Neural progenitor cell (in vitro differentiated cells): Measurements from ENCODE around the gene TCF25. TPM values are rescaled to one million over a fixed set of nuclear protein-coding genes. Genes with fewer than 3 reads are reported as not detected.

Source experiments
- DNase-seq: peaks from one replicate; pipeline ENCODE4 v3.0.0-alpha.2; 2016; ENCODE audit warnings: low spot score
- H2AFZ ChIP-seq: fragments of 200-600 bp; sonication (generic); replicated peaks from 2 replicates; pipeline ENCODE4 v1.6.1; 2016; ENCODE audit warnings: antibody characterized with exemption
- H3F3A ChIP-seq: fragments of 200-600 bp; sonication (generic); 2 replicates; pipeline ENCODE4 v1.6.1; 2016; ENCODE audit warnings: antibody characterized with exemption, low read depth
- H3K27ac ChIP-seq: fragments of 200-600 bp; sonication (generic); 2 replicates; pipeline ENCODE4 v1.5.1; 2016; ENCODE audit warnings: mild to moderate bottlenecking
- H3K27me3 ChIP-seq: fragments of 200-600 bp; sonication (generic); 2 replicates; pipeline ENCODE4 v1.6.1; 2016; ENCODE audit warnings: mild to moderate bottlenecking, moderate library complexity
- H3K36me3 ChIP-seq: fragments of 200-600 bp; sonication (generic); 2 replicates; pipeline ENCODE4 v1.5.1; 2016
- H3K4me1 ChIP-seq: fragments of 200-600 bp; sonication (generic); 2 replicates; pipeline ENCODE4 v1.6.1; 2016; ENCODE audit warnings: mixed run types
- H3K4me2 ChIP-seq: fragments of 200-600 bp; sonication (generic); 2 replicates; pipeline ENCODE4 v1.6.1; 2016
- H3K4me3 ChIP-seq: fragments of 200-600 bp; sonication (generic); 2 replicates; pipeline ENCODE4 v1.5.1; 2016
- H3K79me2 ChIP-seq: fragments of 200-600 bp; sonication (generic); 2 replicates; pipeline ENCODE4 v1.6.1; 2016; ENCODE audit warnings: low read depth
- H3K9ac ChIP-seq: fragments of 200-600 bp; sonication (generic); 2 replicates; pipeline ENCODE4 v1.6.1; 2016
- H3K9me3 ChIP-seq: fragments of 200-600 bp; sonication (generic); 2 replicates; pipeline ENCODE4 v1.5.1; 2016; ENCODE audit warnings: low read depth
- H4K20me1 ChIP-seq: fragments of 200-600 bp; sonication (generic); 2 replicates; pipeline ENCODE4 v1.6.1; 2016; ENCODE audit warnings: low read depth
- H3K27ac Mint-ChIP-seq: 3 replicates; pipeline ENCODE4 v1.8.0; 2021; ENCODE audit warnings: mixed read lengths
- H3K27me3 Mint-ChIP-seq: 2 replicates; pipeline ENCODE4 v1.8.0; 2022; ENCODE audit warnings: low read depth, mild to moderate bottlenecking, inconsistent platforms, moderate library complexity, mixed read lengths; ENCODE audit not compliant: insufficient read depth
- H3K36me3 Mint-ChIP-seq: 3 replicates; pipeline ENCODE4 v1.8.0; 2021; ENCODE audit warnings: mixed read lengths
- H3K4me1 Mint-ChIP-seq: 3 replicates; pipeline ENCODE4 v1.8.0; 2021; ENCODE audit warnings: mixed read lengths
- H3K4me3 Mint-ChIP-seq: 3 replicates; pipeline ENCODE4 v1.8.0; 2021; ENCODE audit warnings: mild to moderate bottlenecking, moderate library complexity, mixed read lengths
- H3K9me3 Mint-ChIP-seq: 3 replicates; pipeline ENCODE4 v1.8.0; 2020; ENCODE audit warnings: mixed read lengths
- EZH2 ChIP-seq: fragments of 200-600 bp; sonication (generic); IDR thresholded peaks from 2 replicates; pipeline ENCODE4 v1.6.1; 2017; ENCODE audit warnings: antibody characterized with exemption, mild to moderate bottlenecking, moderate library complexity
- EZH2phosphoT487 ChIP-seq: fragments of 200-600 bp; sonication (generic); IDR thresholded peaks from 2 replicates; pipeline ENCODE4 v1.6.1; 2017; ENCODE audit warnings: antibody characterized with exemption
- total RNA-seq: library from RNA; depleted of rRNA; stranded (reverse); fragments of >200 nt; gene quantifications from 2 replicates; pipeline ENCODE4 v1.2.3, GENCODE V29; 2015; ENCODE audit warnings: low replicate concordance
- TF ChIP-seq, protein P1 (sequence below): fragments of 200-600 bp; sonication (generic); IDR thresholded peaks from 2 replicates; pipeline ENCODE4 v1.5.1; 2017; ENCODE audit warnings: antibody characterized with exemption, mild to moderate bottlenecking

The TCF25 gene
- total RNA-seq, 1 donor from 2014 or later, result 95.6 TPM

DNA sequence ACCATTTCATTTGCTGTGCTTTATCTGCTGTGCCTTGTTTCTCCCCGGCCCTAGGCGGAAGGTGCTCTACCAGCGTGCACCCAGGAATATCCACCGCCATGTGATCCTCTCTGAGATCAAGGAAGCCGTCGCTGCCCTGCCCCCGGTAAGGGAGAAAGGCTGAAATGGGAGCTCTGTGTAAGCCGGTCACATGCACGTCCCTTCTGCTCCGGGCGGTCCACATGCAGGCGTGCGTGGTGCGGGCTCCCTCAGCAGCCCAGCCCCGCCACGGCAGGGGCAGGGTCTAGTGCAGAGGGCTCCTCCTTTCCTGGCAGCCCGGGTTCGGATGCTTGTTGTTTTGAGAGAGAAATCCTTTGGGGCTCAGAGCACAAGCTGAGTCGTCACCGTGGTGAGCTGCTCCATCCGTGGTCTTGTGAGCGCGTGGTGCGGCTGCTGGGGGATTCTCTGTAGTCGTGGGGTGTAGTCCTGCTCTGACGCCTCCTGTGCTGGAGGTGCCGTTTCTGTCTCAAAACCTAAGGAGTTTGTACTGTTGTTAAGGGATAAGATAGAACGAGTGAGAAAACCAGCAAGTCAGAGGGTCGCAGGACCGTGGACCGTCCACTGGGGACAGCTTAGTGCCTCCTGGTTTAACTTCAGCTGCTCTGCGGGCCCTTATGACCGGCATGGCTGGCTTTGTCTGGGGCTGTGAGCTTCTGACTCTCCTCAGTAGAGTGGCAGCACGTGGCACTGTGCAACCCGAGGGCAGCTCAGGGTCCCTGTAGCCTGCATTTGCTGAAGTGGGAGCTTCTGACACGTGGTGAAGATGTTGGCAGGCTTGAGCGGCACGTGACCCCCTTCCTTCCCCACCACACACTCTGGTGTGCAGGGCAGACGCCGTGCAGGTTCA is 33.0 kb downstream of the TCF25 start:
- no peak for DNase-seq
- peaks cover 8% of the 10 kb centered on the region for H3K9me3 Mint-ChIP-seq
- TF ChIP-seq, protein P1, sequence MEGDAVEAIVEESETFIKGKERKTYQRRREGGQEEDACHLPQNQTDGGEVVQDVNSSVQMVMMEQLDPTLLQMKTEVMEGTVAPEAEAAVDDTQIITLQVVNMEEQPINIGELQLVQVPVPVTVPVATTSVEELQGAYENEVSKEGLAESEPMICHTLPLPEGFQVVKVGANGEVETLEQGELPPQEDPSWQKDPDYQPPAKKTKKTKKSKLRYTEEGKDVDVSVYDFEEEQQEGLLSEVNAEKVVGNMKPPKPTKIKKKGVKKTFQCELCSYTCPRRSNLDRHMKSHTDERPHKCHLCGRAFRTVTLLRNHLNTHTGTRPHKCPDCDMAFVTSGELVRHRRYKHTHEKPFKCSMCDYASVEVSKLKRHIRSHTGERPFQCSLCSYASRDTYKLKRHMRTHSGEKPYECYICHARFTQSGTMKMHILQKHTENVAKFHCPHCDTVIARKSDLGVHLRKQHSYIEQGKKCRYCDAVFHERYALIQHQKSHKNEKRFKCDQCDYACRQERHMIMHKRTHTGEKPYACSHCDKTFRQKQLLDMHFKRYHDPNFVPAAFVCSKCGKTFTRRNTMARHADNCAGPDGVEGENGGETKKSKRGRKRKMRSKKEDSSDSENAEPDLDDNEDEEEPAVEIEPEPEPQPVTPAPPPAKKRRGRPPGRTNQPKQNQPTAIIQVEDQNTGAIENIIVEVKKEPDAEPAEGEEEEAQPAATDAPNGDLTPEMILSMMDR, result no peak
- TF ChIP-seq EZH2phosphoT487, result no peak
- TF ChIP-seq EZH2, result no peak
- H3K9me3 ChIP-seq, result no peaks in the 10 kb centered on the region
- no peaks in the 10 kb centered on the region for H4K20me1 ChIP-seq
- peaks cover 6% of the 10 kb centered on the region for H3K4me1 ChIP-seq
- peaks cover 25% of the 10 kb centered on the region for H3K36me3 Mint-ChIP-seq
- peaks cover 11% of the 10 kb centered on the region for H3F3A ChIP-seq
- no peaks in the 10 kb centered on the region for H3K79me2 ChIP-seq
- H3K4me3 ChIP-seq, result no peak overlapping the region
- H3K27ac ChIP-seq, result no peak overlapping the region
- no peak overlapping the region for H3K9ac ChIP-seq
- no peak overlapping the region for H3K27ac Mint-ChIP-seq
- H2AFZ ChIP-seq, result no peak overlapping the region
- no peak overlapping the region for H3K4me2 ChIP-seq
- peaks cover 2% of the 10 kb centered on the region for H3K27me3 Mint-ChIP-seq
- H3K4me1 Mint-ChIP-seq, result peaks cover 2% of the 10 kb centered on the region
- H3K4me3 Mint-ChIP-seq, result no peak overlapping the region
- H3K36me3 ChIP-seq, result no peaks in the 10 kb centered on the region
- no peaks in the 10 kb centered on the region for H3K27me3 ChIP-seq

- Histone ChIP-seq H3K27ac (no peak overlapping the region), H3K4me3 (no peak overlapping the region), H3K27me3 (no peaks in the 10 kb centered on the region), H3K9ac (no peak overlapping the region), H3K4me2 (no peak overlapping the region), H3K36me3 (no peaks in the 10 kb centered on the region), H4K20me1 (no peaks in the 10 kb centered on the region), H3K79me2 (no peaks in the 10 kb centered on the region), H2AFZ (no peak overlapping the region), H3K4me1 (peaks cover 6% of the 10 kb centered on the region), H3F3A (peaks cover 11% of the 10 kb centered on the region), H3K9me3 (no peaks in the 10 kb centered on the region)
- H3K27me3 Mint-ChIP-seq, result peaks cover 2% of the 10 kb centered on the region
- no peak overlapping the region for H3K27ac Mint-ChIP-seq
- TF ChIP-seq, protein P1, result no peak
- TF ChIP-seq EZH2 (no peak), EZH2phosphoT487 (no peak)
- H3K4me1 Mint-ChIP-seq, result peaks cover 2% of the 10 kb centered on the region
- H3K36me3 Mint-ChIP-seq, result peaks cover 25% of the 10 kb centered on the region
- peaks cover 8% of the 10 kb centered on the region for H3K9me3 Mint-ChIP-seq
- no peak overlapping the region for H3K4me3 Mint-ChIP-seq
- no peak for DNase-seq
Measured at GRCh38 chr16:89907055-89907814, 33.8 kb downstream of the TCF25 start.

DNA sequence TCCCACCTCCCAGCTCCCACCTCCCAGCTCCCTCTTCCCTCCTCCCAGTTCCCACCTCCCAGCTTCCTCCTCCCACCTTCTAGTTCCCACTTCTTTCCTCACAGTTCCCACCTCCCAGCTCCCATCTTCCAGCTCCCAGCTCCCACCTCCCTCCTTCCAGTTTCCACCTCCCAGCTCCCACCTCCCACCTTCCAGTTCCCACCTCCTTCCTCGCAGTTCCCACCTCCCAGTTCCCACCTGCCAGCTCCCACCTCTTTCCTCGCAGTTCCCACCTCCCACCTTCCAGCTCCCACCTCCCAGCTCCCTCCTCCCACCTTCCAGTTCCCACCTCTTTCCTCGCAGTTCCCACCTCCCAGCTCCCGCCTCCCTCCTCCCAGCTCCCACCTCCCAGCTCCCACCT is 34.8 kb downstream of the TCF25 start:
- Mint-ChIP-seq H3K4me3 (no peak overlapping the region), H3K27me3 (peaks cover under 1% of the 10 kb centered on the region), H3K36me3 (peaks cover 25% of the 10 kb centered on the region), H3K27ac (no peak overlapping the region), H3K9me3 (peaks cover 8% of the 10 kb centered on the region), H3K4me1 (peaks cover 2% of the 10 kb centered on the region)
- no peaks in the 10 kb centered on the region for H3K9me3 ChIP-seq
- no peak for DNase-seq
- H2AFZ ChIP-seq, result no peak overlapping the region
- H3K4me3 ChIP-seq, result no peak overlapping the region
- H3F3A ChIP-seq, result peaks cover 11% of the 10 kb centered on the region
- H3K27me3 ChIP-seq, result no peaks in the 10 kb centered on the region
- TF ChIP-seq, protein P1, result no peak
- TF ChIP-seq EZH2phosphoT487, result no peak
- no peak for TF ChIP-seq EZH2
- no peaks in the 10 kb centered on the region for H3K36me3 ChIP-seq
- no peaks in the 10 kb centered on the region for H3K79me2 ChIP-seq
- no peaks in the 10 kb centered on the region for H4K20me1 ChIP-seq
- no peak overlapping the region for H3K4me2 ChIP-seq
- no peak overlapping the region for H3K9ac ChIP-seq
- H3K4me1 ChIP-seq, result peaks cover 6% of the 10 kb centered on the region
- no peak overlapping the region for H3K27ac ChIP-seq
